Effector memory CD4-positive, alpha-beta T cell (primary cell): ENCODE results near the gene MYO5A.

ENCODE experiments used
- DNase-seq, 3 donors: peaks; one replicate each; pipeline ENCODE4 v3.0.0-alpha.2; 2020
- H3K27ac ChIP-seq: 2 replicates; pipeline ENCODE4 v1.7.0; 2013; ENCODE audit warnings: mild to moderate bottlenecking, low read length, moderate library complexity; ENCODE audit not compliant: insufficient read depth, poor library complexity, severe bottlenecking
- H3K27me3 ChIP-seq: replicated peaks from 2 replicates; pipeline ENCODE4 v1.7.0; 2013; ENCODE audit warnings: mild to moderate bottlenecking, low read length; ENCODE audit not compliant: insufficient read depth, control insufficient read depth, poor library complexity, severe bottlenecking
- H3K36me3 ChIP-seq: 2 replicates; pipeline ENCODE4 v1.7.0; 2013; ENCODE audit warnings: mild to moderate bottlenecking, low read length, moderate library complexity; ENCODE audit not compliant: control insufficient read depth, insufficient read depth
- H3K4me1 ChIP-seq: 2 replicates; pipeline ENCODE4 v1.7.0; 2013; ENCODE audit warnings: low read length, mild to moderate bottlenecking; ENCODE audit not compliant: control insufficient read depth, insufficient read depth, poor library complexity, severe bottlenecking
- H3K4me3 ChIP-seq: 2 replicates; pipeline ENCODE4 v1.7.0; 2013; ENCODE audit warnings: low read length, low read depth, mild to moderate bottlenecking; ENCODE audit not compliant: insufficient read depth, poor library complexity, severe bottlenecking
- H3K9me3 ChIP-seq: 2 replicates; pipeline ENCODE4 v1.7.0; 2013; ENCODE audit warnings: mild to moderate bottlenecking, low read length, moderate library complexity; ENCODE audit not compliant: control insufficient read depth

MYO5A gene

GRCh38 chr15:52546031-52546751 lies 17.5 kb upstream of the MYO5A start:
- no peaks in the 10 kb centered on the region for H3K9me3 ChIP-seq
- H3K4me3 ChIP-seq: no peak overlapping the region
- H3K36me3 ChIP-seq: peaks cover 21% of the 10 kb centered on the region
- DNase-seq: no peak
- H3K27ac ChIP-seq: no peak overlapping the region
- H3K4me1 ChIP-seq: no peaks in the 10 kb centered on the region
- H3K27me3 ChIP-seq: no peaks in the 10 kb centered on the region

GRCh38 chr15:52540374-52541012 lies 11.8 kb upstream of the MYO5A start:
- DNase-seq: no peak
- H3K27me3 ChIP-seq: no peaks in the 10 kb centered on the region
- no peaks in the 10 kb centered on the region for H3K36me3 ChIP-seq
- H3K27ac ChIP-seq: no peak overlapping the region
- no peaks in the 10 kb centered on the region for H3K9me3 ChIP-seq
- no peak overlapping the region for H3K4me3 ChIP-seq
- H3K4me1 ChIP-seq: no peaks in the 10 kb centered on the region

GRCh38 chr15:52537459-52537858 lies 8.8 kb upstream of the MYO5A start:
- Histone ChIP-seq H3K4me3 (no peak overlapping the region), H3K27me3 (no peaks in the 10 kb centered on the region), H3K36me3 (no peaks in the 10 kb centered on the region), H3K4me1 (no peaks in the 10 kb centered on the region), H3K9me3 (no peaks in the 10 kb centered on the region), H3K27ac (no peak overlapping the region)
- DNase-seq: no peak

- Histone ChIP-seq H3K36me3 (no peaks in the 10 kb centered on the region), H3K4me3 (no peak overlapping the region), H3K27me3 (no peaks in the 10 kb centered on the region), H3K27ac (no peak overlapping the region), H3K4me1 (peaks cover 9% of the 10 kb centered on the region), H3K9me3 (no peaks in the 10 kb centered on the region)
- DNase-seq: no peak
These were observed 3.7 kb upstream of the MYO5A start for GRCh38 chr15:52532427-52532826.

GRCh38 chr15:52529940-52530339 lies 1.3 kb upstream of the MYO5A start:
- Histone ChIP-seq H3K4me3 (peak overlapping the region; percentile 52), H3K36me3 (no peaks in the 10 kb centered on the region), H3K9me3 (no peaks in the 10 kb centered on the region), H3K27ac (peak overlapping the region; percentile 70), H3K27me3 (no peaks in the 10 kb centered on the region), H3K4me1 (peaks cover 9% of the 10 kb centered on the region)
- no peak for DNase-seq

- H3K36me3 ChIP-seq: no peaks in the 10 kb centered on the region
- peak overlapping the region; percentile 52 for H3K4me3 ChIP-seq
- H3K27ac ChIP-seq: peak overlapping the region; percentile 70
- H3K9me3 ChIP-seq: no peaks in the 10 kb centered on the region
- H3K27me3 ChIP-seq: no peaks in the 10 kb centered on the region
- no peak for DNase-seq
- peaks cover 9% of the 10 kb centered on the region for H3K4me1 ChIP-seq
These were observed 753 bp upstream of the MYO5A start for GRCh38 chr15:52529341-52529924.

GRCh38 chr15:52527911-52528563 lies 643 bp downstream of the MYO5A start:
- Histone ChIP-seq H3K27ac (peak overlapping the region; percentile 72), H3K27me3 (no peaks in the 10 kb centered on the region), H3K9me3 (no peaks in the 10 kb centered on the region), H3K4me1 (peaks cover 9% of the 10 kb centered on the region), H3K4me3 (peak overlapping the region; percentile 76), H3K36me3 (no peaks in the 10 kb centered on the region)
- peak; percentile 7 to 25 (median 19) for DNase-seq

GRCh38 chr15:52527196-52527910 lies 1.3 kb downstream of the MYO5A start:
- no peak for DNase-seq
- H3K27me3 ChIP-seq: no peaks in the 10 kb centered on the region
- H3K4me3 ChIP-seq: no peak overlapping the region
- H3K36me3 ChIP-seq: no peaks in the 10 kb centered on the region
- H3K27ac ChIP-seq: no peak overlapping the region
- peaks cover 9% of the 10 kb centered on the region for H3K4me1 ChIP-seq
- no peaks in the 10 kb centered on the region for H3K9me3 ChIP-seq

GRCh38 chr15:52524223-52525136 lies 4.2 kb downstream of the MYO5A start:
- Histone ChIP-seq H3K36me3 (no peaks in the 10 kb centered on the region), H3K27me3 (no peaks in the 10 kb centered on the region), H3K27ac (no peak overlapping the region), H3K9me3 (no peaks in the 10 kb centered on the region), H3K4me3 (no peak overlapping the region), H3K4me1 (peaks cover 9% of the 10 kb centered on the region)
- DNase-seq: no peak
